Mononuclear cell (primary cell): ENCODE measurements around the gene NANOS1. TPM values are rescaled to one million over a fixed set of nuclear protein-coding genes. Genes with fewer than 3 reads are reported as not detected.
A peak's percentile ranks its signal among the peaks of the same experiment; 100 is the strongest.

Experiments used
- H3K27me3 ChIP-seq: 2 replicates; pipeline ENCODE4 v1.6.0; 2011; ENCODE audit warnings: low read length, control low read depth; ENCODE audit not compliant: insufficient read depth
- H3K4me1 ChIP-seq: 2 replicates; pipeline ENCODE4 v1.5.1; 2011; ENCODE audit warnings: mild to moderate bottlenecking, low read length, control low read depth; ENCODE audit not compliant: insufficient read depth
- H3K4me3 ChIP-seq: 2 replicates; pipeline ENCODE4 v1.5.1; 2011; ENCODE audit warnings: mild to moderate bottlenecking, low read length, moderate library complexity
- H3K9me3 ChIP-seq: 2 replicates; pipeline ENCODE4 v1.5.1; 2011; ENCODE audit warnings: low read depth, mild to moderate bottlenecking, control low read depth, low read length
- total RNA-seq: library from RNA; depleted of rRNA; stranded (reverse); fragments of >200 nt; gene quantifications from one replicate; pipeline ENCODE4 v1.2.3, GENCODE V29; 2012

Gene NANOS1
- total RNA-seq, 1 donor = under 0.01 TPM

DNA sequence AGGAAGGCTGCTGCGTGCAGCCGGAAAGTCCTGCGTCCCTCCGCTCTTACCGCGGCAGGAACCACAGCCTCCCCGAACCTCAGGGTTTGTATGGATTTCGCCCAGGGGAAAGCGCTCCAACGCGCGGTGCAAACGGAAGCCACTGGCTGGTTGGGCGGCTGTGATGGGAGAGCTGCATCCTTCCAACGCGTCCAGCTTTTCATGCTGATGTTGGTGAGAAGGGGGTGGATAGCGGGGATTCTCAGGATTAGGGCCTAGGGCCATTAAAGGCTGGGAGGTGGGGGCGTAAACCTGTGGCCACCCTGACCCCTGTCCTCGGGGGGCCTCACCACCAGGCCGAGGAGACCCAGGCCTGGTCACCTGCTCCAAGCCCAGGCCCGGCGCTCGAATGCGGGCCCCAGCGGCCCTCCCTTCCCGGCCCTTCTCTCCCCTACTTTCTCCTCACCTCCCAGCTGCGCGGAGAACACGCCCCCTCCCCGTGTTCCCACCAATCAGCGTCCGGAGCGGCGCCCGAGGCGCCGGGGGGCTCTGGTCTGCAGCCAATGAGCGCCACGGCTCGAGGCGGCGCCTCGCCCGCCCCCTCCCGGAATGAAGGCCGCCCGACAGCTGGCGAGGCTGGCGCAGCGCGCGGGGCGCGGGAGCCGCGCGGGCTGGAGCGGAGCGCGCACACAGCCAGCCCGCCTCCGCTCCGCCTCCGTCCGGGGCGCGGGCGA lies 458 bp upstream of the NANOS1 start:
- Histone ChIP-seq H3K4me1 (peaks cover 17% of the 10 kb centered on the region), H3K27me3 (peaks cover 5% of the 10 kb centered on the region), H3K4me3 (peak overlapping the region; percentile 27), H3K9me3 (no peaks in the 10 kb centered on the region)

- Histone ChIP-seq H3K4me1 (peaks cover 17% of the 10 kb centered on the region), H3K9me3 (no peaks in the 10 kb centered on the region), H3K4me3 (no peak overlapping the region), H3K27me3 (peaks cover 5% of the 10 kb centered on the region)
Measured at GRCh38 chr10:119030421-119031250, 1.1 kb downstream of the NANOS1 start.

DNA sequence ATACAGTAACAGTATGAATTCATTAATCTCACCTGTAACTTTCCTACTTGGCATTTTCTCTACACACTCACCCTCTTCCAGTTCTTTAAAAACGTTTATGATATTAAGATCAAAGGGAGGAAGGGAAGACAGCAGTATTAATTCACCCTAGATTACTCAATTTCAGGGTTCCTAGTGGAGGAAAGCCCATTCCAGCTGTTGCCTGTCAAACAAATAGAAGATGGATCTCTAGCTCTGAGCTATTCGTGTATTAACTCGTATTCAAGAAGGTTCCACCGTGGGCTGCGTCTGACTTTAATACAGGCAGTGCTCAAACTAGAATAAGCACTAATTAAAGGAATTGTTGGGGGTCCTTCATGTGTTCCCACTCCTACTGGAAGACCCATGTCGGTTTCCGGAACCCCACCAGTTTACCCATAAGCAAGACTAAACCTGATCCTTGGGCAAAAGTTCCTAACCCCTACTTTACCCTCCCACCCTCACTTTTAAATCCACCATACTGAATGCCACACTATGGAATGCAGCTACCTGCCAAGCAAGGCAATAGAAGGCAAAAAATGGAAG lies 2.1 kb downstream of the NANOS1 start:
- H3K27me3 ChIP-seq = peaks cover 5% of the 10 kb centered on the region
- no peaks in the 10 kb centered on the region for H3K9me3 ChIP-seq
- no peak overlapping the region for H3K4me3 ChIP-seq
- peaks cover 17% of the 10 kb centered on the region for H3K4me1 ChIP-seq

GRCh38 chr10:119039161-119039560 lies 9.6 kb downstream of the NANOS1 start:
- no peak overlapping the region for H3K4me3 ChIP-seq

GRCh38 chr10:119041326-119041725 lies 11.8 kb downstream of the NANOS1 start:
- no peak overlapping the region for H3K4me3 ChIP-seq
- no peaks in the 10 kb centered on the region for H3K27me3 ChIP-seq
- no peaks in the 10 kb centered on the region for H3K9me3 ChIP-seq
- H3K4me1 ChIP-seq = no peaks in the 10 kb centered on the region

More at GRCh38 chr10:119039161-119039560, 9.6 kb downstream of the NANOS1 start:
- Histone ChIP-seq H3K9me3 (no peaks in the 10 kb centered on the region), H3K4me1 (no peaks in the 10 kb centered on the region), H3K27me3 (no peaks in the 10 kb centered on the region)

- H3K9me3 ChIP-seq = no peaks in the 10 kb centered on the region
- H3K4me3 ChIP-seq = no peak overlapping the region
- no peaks in the 10 kb centered on the region for H3K4me1 ChIP-seq
- H3K27me3 ChIP-seq = no peaks in the 10 kb centered on the region
Measured at GRCh38 chr10:119042169-119042568, 12.7 kb downstream of the NANOS1 start.

GRCh38 chr10:119045561-119045960 lies 16.0 kb downstream of the NANOS1 start:
- Histone ChIP-seq H3K4me3 (no peak overlapping the region), H3K27me3 (no peaks in the 10 kb centered on the region), H3K4me1 (no peaks in the 10 kb centered on the region), H3K9me3 (no peaks in the 10 kb centered on the region)

DNA sequence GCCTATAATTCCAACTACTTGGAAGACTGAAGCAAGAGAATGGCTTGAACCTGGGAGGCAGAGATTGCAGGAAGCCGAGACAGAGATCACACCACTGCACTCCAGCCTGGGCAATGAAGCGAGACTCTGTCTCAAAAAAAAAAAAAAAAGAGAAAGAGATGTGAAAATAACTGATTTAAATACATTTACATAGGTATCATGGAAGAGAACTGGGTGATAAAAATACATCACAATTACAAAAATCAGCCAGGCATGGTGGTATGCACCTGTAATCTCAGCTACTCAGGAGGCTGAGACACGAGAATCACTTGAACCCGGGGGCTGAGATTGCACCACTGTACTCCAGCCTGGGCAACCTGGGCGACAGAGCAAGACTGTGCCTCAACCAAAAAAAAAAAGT lies 19.8 kb downstream of the NANOS1 start:
- Histone ChIP-seq H3K4me1 (no peaks in the 10 kb centered on the region), H3K9me3 (no peaks in the 10 kb centered on the region), H3K4me3 (no peak overlapping the region), H3K27me3 (no peaks in the 10 kb centered on the region)

DNA sequence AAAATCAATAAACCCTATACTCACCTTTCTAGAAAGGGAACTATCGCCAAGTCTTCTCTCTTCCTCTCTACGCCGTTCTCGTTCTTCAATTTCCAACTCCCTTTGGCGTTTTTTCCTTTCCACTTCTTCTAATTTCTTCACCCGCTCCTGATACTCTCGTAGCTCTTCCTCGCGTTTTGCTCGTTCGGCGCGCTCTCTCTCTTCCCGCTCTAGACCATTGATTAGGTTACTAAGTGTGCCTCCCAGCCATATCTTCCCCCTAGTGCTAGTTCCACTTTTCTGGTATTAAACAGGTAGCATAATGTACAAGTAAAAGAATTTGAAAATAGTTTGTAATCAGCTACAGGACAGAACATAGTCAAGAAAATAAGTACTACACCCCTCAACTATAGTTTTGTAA lies 20.3 kb downstream of the NANOS1 start:
- Histone ChIP-seq H3K4me1 (no peaks in the 10 kb centered on the region), H3K27me3 (no peaks in the 10 kb centered on the region), H3K4me3 (no peak overlapping the region), H3K9me3 (no peaks in the 10 kb centered on the region)

DNA sequence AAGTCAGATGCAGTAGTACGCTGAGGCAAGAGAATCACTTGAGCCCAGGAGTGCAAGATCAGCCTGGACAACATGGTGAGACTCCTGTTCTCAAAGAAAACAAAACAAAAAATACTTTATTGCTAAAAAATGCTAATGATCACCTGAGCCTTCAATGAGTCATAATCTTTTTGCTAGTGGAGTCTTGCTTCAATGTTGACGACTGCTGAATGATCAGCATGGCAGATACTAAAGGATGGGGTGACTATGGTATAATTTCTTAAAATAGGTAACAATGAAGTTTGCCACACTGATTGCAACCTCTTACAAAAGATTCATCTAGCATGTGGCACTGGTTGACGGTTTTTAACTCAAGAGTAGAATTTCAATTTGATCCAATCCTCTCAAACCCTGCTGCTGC lies 22.3 kb downstream of the NANOS1 start:
- H3K27me3 ChIP-seq = no peaks in the 10 kb centered on the region
- no peak overlapping the region for H3K4me3 ChIP-seq
- no peaks in the 10 kb centered on the region for H3K9me3 ChIP-seq
- H3K4me1 ChIP-seq = no peaks in the 10 kb centered on the region

DNA sequence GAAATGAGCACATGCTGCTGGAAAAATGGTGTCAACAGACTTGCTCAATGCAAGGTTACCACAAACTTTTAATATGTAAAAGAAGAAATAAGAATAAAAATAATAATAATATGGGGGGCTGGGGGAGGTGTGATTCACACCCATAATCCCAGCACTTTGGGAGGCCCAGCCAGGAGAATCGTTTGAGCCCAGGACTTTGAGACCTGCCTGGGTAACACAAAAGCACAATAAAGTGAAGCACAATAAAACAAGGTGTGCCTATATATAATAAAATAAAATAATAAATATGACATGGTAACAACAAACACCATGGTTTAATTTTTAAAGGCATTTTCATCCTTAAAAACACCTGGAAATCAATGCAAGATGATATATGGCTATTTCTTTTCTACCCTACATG lies 26.0 kb downstream of the NANOS1 start:
- Histone ChIP-seq H3K4me3 (no peak overlapping the region), H3K9me3 (no peaks in the 10 kb centered on the region), H3K27me3 (no peaks in the 10 kb centered on the region), H3K4me1 (no peaks in the 10 kb centered on the region)

- Histone ChIP-seq H3K27me3 (no peaks in the 10 kb centered on the region), H3K4me1 (no peaks in the 10 kb centered on the region), H3K4me3 (no peak overlapping the region), H3K9me3 (no peaks in the 10 kb centered on the region)
Measured at GRCh38 chr10:119058010-119058409, 28.5 kb downstream of the NANOS1 start.

GRCh38 chr10:119059557-119059956 lies 30.0 kb downstream of the NANOS1 start:
- no peaks in the 10 kb centered on the region for H3K9me3 ChIP-seq
- no peaks in the 10 kb centered on the region for H3K4me1 ChIP-seq
- H3K4me3 ChIP-seq = no peak overlapping the region
- no peaks in the 10 kb centered on the region for H3K27me3 ChIP-seq

DNA sequence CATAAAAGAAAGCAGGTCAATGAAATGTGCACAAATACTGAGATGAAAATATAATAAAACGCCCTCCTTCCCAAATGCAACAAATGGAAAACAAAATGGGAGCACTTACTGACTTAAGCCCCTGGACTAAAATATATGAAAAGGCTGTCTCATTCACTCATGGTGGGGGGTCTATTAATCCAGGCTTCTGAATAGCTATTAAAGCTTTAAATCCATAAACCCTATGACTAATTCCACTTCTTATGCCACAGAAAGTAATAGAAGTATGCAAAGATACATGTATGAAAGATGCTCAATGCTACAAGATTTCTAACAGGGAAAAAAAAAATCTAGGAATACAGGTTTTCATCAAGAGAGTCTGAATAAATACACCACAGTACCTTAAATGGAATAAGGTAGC lies 30.6 kb downstream of the NANOS1 start:
- no peaks in the 10 kb centered on the region for H3K4me1 ChIP-seq
- H3K4me3 ChIP-seq = no peak overlapping the region
- H3K27me3 ChIP-seq = no peaks in the 10 kb centered on the region
- no peaks in the 10 kb centered on the region for H3K9me3 ChIP-seq

DNA sequence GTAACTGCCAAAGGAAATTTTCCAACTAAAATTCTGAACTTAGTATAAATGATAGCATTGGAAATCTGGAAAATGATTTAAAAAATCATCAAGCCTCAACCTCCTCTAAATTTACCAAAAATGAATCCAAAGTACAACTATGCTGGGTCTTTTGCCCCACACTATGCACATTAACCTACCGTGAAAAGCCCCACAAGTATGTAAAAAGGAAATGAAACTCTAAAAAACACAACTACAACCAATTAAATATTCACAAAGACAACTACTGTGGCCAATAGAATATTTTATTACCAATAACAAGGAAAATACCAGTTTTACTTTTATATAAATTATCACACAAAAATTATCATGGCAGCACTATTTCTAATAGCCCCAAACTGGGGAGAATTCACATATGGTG lies 31.8 kb downstream of the NANOS1 start:
- Histone ChIP-seq H3K9me3 (no peaks in the 10 kb centered on the region), H3K27me3 (no peaks in the 10 kb centered on the region), H3K4me1 (no peaks in the 10 kb centered on the region), H3K4me3 (no peak overlapping the region)
